ENCODE measurements around the gene CFAP161. TPM values are rescaled to one million over a fixed set of nuclear protein-coding genes. Genes with fewer than 3 reads are reported as not detected.

The CFAP161 gene, protein sequence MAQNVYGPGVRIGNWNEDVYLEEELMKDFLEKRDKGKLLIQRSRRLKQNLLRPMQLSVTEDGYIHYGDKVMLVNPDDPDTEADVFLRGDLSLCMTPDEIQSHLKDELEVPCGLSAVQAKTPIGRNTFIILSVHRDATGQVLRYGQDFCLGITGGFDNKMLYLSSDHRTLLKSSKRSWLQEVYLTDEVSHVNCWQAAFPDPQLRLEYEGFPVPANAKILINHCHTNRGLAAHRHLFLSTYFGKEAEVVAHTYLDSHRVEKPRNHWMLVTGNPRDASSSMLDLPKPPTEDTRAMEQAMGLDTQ
- total RNA-seq (under 1 TPM in 2 of 9 donors, not detected in 7; 0.43 to 0.50 TPM), polyA plus RNA-seq (under 1 TPM in 2 of 3 donors, not detected in 1; 0.10 to 0.31 TPM)
- long read RNA-seq, donor 1 = 0 reads
- long read RNA-seq, donor 2 = 0 reads
- long read RNA-seq, donor 3 = 0 reads
- long read RNA-seq, donor 4 = 0 reads
- long read RNA-seq, donor 5 = 0 reads
- long read RNA-seq, donor 6 = 0 reads
- long read RNA-seq, donor 7 = 0 reads
- long read RNA-seq, donor 8 = 0 reads
- long read RNA-seq, donor 9, partial matches to known transcripts = 5 of 5 reads
- long read RNA-seq, donor 9, other reads (novel, unspliced or antisense) = 0 of 5 reads
- long read RNA-seq, donor 10 = 0 reads

DNA sequence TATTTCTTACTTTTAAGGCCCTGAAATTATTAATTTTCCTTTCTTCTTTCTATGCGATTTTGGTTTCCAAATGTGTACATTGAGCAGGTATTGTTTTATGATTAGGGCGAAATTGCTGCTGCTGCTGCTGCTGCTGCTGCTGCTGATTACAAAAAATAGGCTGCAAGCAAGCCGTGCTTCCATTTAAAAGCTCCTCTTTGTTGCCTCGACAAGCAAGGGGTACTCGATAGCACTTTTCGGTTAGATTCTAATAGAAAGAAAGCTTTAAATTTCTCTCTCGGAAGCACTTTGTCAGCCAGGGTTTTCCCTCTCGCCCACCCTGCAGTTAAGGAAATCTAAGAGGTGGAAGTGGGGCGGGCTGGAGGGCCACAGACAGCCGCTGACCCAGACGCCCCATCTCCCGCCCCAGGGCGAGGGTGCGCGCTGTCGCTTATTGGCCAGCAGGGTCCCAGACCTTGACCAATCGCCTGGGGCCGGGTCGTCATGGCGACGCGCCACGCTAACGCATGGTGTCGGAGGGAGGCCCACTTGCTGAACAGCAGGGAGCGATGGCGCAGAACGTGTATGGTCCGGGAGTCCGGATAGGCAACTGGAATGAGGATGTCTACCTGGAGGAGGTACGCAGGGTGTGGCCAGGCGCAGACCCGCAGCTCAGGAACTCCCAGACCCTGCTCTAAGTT lies at the start of gene CFAP161:
Gene CFAP161 (plus strand): TSS at position 489 of the 680 bp plus-strand sequence. CDS start 60 bp downstream, at position 549.
- Histone ChIP-seq H3K4me1 (replicated peaks in 1 of 2) (peaks cover 0 to 4% of the 10 kb centered on the region in 2 donors), H3K4me3 (peak within 1 kb of the TSS in 1 of 4 donors; percentile 24), H3K27me3 (peaks cover 9% of the 10 kb centered on the region), H3K36me3 (replicated peaks in 1 of 2) (no peaks in the 10 kb centered on the region), H3K9me3 (replicated peaks in 1 of 3) (no peaks in the 10 kb centered on the region), H3K27ac (no peak within 1 kb of the TSS)
- no peak for TF ChIP-seq POLR2A (IDR thresholded peaks at IDR 0.05)
- TF ChIP-seq, protein P1, sequence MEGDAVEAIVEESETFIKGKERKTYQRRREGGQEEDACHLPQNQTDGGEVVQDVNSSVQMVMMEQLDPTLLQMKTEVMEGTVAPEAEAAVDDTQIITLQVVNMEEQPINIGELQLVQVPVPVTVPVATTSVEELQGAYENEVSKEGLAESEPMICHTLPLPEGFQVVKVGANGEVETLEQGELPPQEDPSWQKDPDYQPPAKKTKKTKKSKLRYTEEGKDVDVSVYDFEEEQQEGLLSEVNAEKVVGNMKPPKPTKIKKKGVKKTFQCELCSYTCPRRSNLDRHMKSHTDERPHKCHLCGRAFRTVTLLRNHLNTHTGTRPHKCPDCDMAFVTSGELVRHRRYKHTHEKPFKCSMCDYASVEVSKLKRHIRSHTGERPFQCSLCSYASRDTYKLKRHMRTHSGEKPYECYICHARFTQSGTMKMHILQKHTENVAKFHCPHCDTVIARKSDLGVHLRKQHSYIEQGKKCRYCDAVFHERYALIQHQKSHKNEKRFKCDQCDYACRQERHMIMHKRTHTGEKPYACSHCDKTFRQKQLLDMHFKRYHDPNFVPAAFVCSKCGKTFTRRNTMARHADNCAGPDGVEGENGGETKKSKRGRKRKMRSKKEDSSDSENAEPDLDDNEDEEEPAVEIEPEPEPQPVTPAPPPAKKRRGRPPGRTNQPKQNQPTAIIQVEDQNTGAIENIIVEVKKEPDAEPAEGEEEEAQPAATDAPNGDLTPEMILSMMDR (IDR thresholded peaks at IDR 0.05) = no peak
- DNase-seq = peak; percentile 57 to 88 (median 74)
- intact Hi-C loops (cut with DNase I) = no loop called here
- WGBS, 4 donors = 2 to 4% (median 3%) methylated on average over 20 to 33 of the region's 33 CpGs

DNA sequence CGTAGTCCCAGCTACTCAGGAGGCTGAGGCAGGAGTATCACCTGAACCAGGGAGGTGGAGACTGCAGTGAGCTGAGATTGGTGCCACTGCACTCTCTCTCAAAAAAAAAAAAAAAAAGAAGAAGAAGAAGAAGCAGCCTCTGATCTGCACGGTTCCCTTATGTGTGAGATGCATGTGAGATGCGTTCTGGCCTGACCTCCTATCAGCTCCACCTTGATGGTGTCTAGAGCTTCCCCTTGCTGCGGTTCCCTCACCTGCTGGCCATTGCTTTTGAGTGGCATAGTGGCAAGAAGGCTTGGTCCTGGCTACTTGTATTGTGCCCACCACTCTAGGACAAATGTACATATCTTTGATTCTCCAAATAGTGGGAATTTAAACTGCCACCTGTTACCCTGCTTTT lies 49.4 kb upstream of the CFAP161 start:
- H3K27ac ChIP-seq = no peak overlapping the region
- DNase-seq = no peak
- no peaks in the 10 kb centered on the region for H3K9me3 ChIP-seq (replicated peaks in 1 of 3)
- intact Hi-C loops (cut with DNase I) = no loop called here
- no peaks in the 10 kb centered on the region for H3K36me3 ChIP-seq (replicated peaks in 1 of 2)
- H3K4me1 ChIP-seq (replicated peaks in 1 of 2) = no peaks in the 10 kb centered on the region
- H3K27me3 ChIP-seq = no peaks in the 10 kb centered on the region
- no peak overlapping the region for H3K4me3 ChIP-seq
- 68 to 91% (median 76%) methylated on average over 4 of the region's 4 CpGs for WGBS, 4 donors
- no peak for TF ChIP-seq POLR2A (IDR thresholded peaks at IDR 0.05)
- TF ChIP-seq, protein P1 (IDR thresholded peaks at IDR 0.05) = no peak

DNA sequence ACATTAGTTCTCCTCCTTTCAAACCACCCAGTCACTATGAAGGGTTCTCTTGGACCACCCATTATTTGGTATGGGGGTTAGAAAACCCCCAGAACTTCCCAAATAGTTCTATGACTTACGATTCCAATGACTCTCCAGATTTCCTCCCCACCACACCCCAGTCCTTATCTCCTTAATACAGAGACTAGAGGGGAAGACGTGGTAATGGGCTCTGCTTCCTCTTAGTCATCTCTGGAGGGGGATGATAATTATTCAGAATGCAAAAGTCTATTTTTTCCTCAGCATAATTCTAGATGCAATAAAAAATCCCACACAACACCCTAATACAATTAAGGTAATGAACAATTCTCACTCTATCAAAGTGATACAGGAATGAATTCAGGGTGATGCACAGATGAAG lies 48.9 kb upstream of the CFAP161 start:
- Histone ChIP-seq H3K27ac (no peak overlapping the region), H3K36me3 (replicated peaks in 1 of 2) (no peaks in the 10 kb centered on the region), H3K4me3 (no peak overlapping the region), H3K9me3 (replicated peaks in 1 of 3) (no peaks in the 10 kb centered on the region), H3K4me1 (replicated peaks in 1 of 2) (no peaks in the 10 kb centered on the region), H3K27me3 (no peaks in the 10 kb centered on the region)
- no peak for DNase-seq
- TF ChIP-seq POLR2A (IDR thresholded peaks at IDR 0.05) = no peak
- TF ChIP-seq, protein P1 (IDR thresholded peaks at IDR 0.05) = no peak
- 49 to 65% (median 58%) methylated on average over 2 of the region's 2 CpGs for whole genome bisulfite sequencing, 4 donors
- intact Hi-C loops (cut with DNase I) = no loop called here

DNA sequence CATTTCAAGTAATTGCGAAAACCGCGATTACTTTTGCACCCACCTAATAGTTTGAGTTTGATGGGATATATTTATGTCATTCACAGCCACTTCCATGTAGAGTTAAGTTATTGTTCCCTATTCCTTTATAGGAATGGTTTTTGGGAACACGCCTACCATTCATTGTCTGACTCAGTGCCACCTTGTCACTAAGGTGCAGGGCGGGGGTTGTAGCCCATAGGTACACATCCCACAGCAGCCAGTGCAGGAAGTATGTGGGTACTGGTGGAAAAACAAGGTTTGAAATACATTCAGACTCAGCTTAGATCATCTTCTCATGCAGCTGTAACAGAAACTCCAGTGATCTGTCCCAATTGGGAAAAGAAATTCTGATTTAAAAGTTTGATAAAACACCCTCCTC lies 48.2 kb upstream of the CFAP161 start:
- Histone ChIP-seq H3K4me3 (no peak overlapping the region), H3K27me3 (no peaks in the 10 kb centered on the region), H3K36me3 (replicated peaks in 1 of 2) (no peaks in the 10 kb centered on the region), H3K9me3 (replicated peaks in 1 of 3) (no peaks in the 10 kb centered on the region), H3K27ac (no peak overlapping the region), H3K4me1 (replicated peaks in 1 of 2) (no peaks in the 10 kb centered on the region)
- intact Hi-C loops (cut with DNase I) = no loop called here
- no peak for DNase-seq
- 86 to 94% (median 92%) methylated on average over 5 of the region's 5 CpGs for WGBS, 4 donors
- TF ChIP-seq, protein P1 (IDR thresholded peaks at IDR 0.05) = no peak
- TF ChIP-seq POLR2A (IDR thresholded peaks at IDR 0.05) = no peak
